Activated gamma-delta T cell treated with anti-CD3 and anti-CD28 coated beads, Interleukin-2, amount 50 U/mL, for 16 hours (primary cell): ENCODE measurements around the gene MROH8.

Experiments used
- DNase-seq: peaks from one replicate; pipeline ENCODE4 v3.0.0-alpha.2; 2020; ENCODE audit warnings: low read depth

Gene MROH8

DNA sequence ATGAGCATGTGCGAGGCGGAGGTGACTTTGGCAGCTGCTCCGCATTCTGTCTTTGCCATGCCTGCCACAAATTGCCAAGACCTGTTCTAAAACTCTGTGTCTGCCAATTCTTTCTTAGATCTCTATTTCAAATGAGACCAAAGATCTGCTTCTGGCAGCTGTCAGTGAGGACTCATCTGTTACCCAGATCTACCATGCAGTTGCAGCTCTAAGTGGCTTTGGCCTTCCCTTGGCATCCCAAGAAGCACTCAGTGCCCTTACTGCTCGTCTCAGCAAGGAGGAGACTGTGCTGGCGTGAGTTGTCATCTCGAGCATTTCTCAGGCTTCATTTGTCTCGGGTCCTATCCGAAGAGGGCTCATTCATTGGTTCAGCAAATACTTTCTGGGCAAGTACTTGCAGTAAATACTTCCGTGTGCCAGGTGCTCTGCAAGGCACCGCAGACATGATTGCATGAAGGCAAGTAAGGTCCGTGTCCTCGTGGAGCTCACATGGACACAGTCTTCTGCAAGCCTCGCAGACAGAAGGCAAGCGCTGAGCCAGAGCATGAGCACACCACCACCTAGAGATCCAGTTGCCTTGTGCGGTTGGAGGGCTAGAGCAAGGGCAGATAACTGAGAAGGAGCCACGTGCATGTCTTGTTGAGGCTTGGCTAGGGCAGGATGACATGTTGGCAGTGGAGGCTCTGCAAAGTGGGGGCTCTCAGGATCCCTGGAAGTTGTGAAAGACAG is 19.7 kb upstream of the MROH8 start:
- DNase-seq: no peak

DNA sequence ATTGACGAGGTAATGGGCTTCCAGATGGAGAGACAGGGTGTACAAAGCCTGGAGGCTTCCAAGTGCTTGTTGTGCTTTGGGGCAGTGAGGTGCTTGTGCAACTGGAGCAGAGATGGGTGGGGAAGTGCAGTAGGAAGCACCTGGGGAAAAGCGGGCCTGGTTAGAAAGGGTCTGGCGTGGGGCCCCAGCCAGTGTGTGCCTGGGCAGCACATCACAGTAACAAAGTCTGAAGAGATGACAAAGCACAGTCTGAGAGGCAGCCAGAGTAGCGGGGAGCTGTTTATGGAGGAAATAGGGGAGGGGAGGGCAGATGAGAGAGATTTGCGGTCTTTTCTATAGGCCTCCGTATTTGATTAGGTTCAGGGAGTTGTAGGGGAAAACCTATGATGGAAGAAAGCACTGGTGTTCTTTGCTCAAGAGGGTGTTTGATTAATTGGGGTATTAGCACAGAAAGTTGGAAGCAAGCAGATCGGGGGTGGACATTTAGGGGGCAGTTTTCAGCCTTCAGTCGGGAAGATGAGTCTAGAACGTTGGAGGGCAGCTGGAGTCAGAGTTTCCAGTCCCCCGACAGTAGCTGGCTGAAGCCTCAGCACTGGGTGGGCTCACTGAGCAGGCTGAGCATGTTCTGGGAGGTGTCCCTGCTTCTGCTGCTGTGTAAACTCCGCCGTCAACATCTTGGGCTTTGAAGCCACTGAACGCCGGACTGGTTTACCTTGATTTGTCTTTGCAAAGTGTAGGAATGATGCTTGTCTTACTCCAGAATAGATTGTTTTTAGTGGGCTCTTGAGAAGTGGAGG is 15.5 kb upstream of the MROH8 start:
- no peak for DNase-seq

DNA sequence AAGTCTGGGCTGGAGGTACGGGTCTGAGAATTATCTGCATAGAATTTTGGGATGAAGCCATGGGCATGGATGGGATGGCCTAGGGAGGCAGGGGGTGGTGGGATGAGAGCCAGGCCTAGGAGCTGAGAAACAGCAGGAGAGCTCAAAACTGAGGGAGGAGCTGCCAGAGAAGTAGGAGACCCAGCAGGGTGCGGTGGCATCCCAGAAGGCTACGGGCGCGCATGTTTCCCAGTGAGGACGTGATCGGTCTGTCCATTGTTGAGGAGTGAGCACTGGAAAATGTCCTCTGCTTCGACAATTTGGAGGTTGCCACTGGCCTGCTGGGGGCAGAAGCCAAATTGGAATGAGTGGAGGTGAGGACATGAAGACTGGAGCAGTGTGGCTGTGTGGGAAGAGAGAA is 14.5 kb upstream of the MROH8 start:
- DNase-seq: no peak

DNA sequence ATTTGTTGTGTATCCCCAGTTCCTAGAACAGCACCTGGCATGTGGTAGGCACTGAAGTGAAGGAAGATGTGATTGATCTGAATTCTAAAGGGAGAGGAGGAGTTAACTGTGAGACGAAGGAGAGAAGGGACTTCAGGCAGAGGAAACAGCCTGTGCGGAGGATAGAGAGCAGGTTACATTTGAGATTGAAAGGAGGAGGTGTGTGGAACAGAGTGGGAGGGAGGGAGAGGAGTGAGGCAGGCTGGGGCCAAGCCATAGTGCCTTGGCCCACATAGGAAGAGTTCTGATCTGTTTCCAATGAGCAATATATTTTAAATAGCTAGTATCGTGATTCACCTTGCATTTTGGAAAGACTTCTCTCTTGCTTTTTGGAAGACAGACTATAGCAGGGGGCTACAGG is 13.9 kb upstream of the MROH8 start:
- DNase-seq: no peak

DNA sequence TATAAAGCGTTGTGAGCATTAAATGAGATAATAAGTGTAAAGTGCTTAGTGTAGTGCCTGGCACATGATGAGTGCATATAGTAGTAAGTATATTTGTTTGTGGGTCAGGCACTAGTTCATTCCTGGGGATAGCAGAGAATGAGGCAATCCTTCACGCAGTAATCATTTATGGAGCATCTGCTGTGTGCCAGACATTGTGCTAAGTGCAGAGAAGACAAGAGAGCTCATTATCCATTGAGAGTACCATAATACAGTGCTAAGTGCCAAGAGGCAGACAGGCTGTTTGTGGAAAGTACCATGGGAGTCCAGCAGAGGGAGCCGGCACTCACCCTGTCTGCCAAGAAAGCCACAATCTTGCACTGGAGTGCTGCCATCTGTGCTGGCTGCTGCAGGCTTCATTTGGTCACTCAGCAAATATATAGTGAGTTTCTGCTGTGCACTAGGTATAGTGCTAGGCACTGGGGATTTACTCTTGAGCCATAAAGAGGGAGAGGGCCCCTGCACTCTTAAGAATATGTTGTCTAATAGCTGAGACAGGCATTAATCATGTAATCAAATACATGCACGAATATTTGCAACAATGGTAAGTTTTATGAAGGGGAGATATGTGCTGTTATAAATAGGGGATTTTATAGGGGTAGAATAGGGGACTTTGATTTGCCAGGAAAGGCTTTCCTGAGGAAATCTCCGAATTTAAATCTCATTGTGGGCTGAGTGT is 12.9 kb upstream of the MROH8 start:
- DNase-seq: peak; percentile 58

DNA sequence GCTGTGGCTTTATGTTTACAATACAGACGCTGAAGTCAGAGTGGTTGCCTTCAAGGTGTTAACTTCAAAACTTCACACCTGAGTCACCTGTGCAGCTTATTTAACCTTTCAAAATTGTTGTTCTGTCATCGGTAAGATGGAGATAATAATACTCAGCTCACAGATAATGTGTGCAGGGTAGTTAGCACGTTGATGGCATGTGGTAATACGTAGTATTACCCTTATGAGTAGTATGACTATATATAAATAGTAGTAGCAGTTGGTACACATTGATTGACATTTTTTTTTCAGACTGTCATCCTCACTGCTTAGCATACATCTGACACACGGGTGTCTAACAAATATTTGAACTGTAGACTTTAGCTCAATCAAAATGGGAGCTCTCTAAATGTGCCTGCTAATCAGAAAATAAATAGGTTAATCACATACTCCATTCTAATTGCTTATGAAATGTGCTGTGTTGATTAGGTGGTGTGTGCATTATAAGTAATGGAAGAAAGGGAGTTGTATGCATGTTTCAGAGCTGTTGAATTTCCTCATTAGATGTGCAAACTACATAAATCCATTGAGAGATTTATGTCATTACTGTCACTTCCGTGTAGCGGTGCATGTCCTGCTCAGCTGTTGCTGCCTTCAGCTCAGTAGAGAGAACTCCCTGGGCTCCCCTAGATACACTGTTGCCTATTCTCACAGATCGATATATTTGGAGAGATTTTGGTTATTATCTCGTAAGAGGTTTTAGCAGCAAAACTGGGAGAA is 11.2 kb upstream of the MROH8 start:
- no peak for DNase-seq

DNA sequence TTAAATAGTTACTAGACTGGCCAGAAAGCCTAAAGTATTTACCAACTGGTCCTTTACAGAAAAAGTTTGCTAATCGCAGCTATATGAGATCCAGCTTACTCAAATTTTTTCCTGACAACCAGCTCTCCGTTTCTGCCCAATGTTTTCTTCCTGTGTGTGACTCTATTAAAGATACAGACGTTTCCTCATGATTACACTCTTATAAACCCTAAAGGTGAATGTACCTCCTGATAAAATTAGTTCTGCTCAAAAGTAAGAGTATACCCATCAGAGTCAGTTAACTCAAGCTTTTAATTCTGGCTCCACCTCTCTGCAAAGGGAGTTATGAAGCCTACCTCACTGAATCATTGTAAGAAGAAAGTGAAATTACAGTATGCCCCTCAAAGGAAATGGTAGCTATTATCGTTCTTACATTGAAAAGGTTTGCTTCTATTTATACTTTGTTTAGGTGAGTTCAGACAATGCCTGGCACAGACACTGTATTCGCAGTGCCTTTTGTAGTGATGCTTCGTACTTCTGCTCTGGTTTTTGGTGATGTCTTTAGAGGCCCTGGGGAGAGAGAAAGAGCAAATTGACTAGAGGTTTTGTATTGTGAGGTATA is 10.2 kb upstream of the MROH8 start:
- no peak for DNase-seq

DNA sequence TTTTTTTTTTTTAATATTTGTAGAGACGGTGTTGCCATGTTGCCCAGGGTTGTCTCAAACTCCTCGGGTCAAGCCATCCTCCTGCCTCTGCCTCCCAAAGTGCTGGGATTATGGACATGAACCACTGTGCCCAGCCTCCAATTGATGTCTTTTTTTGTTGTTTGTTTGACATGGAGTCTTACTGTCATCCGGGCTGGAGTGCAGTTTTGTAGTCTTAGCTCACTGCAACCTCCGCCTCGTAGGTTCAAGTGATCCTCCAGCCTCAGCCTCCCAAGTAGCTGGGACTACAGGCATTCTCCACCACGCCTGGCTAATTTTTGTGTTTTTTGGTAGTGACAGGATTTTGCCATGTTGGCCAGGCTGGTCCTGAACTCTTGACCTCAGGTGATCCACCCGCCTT is 9.4 kb upstream of the MROH8 start:
- no peak for DNase-seq

DNA sequence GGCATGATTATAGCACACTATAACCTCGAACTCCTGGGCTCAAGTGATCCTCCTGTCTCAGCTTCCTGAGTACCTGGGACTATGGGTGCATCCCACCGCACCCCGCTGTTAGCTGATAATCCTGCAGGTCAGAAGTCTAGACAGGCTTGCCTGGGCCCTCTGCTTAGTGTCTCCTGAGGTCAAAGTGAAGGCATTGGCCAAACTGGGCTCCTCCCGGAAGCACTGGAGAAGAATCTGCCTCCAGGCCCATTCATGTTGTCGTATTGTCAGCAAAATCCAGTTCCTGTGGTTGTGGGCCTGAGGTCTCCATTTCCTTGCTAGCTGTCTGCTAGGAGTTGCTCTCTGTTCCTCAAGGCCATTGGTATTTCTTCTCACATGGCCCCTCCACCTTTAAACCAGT is 6.3 kb upstream of the MROH8 start:
- DNase-seq: no peak

DNA sequence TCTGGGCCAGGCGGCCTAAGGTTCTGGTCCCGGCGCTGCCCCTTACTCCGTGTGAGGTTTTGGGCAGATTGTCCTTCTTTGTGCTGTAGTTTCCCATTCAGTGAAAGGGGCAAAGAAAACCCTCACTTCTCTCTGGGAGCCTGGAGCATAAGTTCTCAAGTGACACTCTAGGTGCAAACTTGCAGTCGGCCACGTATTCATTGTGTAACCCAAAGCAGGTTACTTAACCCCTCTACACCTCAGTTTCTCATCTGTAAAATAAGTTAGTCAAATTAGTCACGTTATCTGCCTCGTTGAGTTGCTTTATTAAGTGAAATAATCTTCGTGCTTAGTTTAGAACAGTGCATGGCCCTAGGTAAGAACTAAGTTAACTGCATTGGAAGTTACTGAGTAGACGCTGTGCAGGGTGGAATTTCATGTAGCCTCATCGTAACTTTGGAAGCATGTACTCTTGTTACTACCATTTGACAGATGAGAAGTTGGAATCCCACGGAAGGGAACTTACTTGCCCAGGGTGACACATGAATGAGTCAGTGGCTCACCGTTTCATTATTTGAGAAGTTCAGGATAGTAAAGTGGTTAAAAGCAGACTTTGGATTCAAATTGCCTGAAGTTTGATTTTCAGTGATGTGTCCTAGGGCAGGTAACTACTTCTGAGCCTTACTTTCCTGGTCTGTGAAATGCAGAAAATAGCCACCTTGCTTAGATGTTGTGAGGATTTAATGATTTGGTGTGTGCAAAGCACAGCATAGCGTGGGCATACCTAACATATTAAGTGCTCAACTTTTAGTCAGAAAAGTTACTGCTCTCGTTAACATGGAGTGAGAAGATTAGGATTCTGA is 556 bp upstream of the MROH8 start:
- DNase-seq: no peak

DNA sequence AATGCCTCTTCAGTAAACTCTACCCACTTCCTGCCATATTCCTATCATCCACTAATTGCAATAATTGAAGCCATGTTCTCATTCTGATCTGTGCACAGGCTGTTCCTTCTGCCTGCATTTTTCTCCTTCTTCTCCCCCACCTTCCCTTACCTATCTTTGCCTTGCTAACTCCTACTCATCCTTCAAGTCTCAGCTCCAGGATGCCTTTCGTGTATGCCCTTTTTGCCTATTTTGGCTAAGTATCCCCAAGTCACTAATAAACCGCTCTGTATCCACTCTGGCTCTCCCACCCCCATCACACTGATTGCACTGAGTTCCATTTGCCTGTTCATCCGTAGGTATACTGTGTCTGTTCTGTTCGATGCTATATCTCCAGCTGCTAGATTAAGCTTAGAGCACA is 6.5 kb downstream of the MROH8 start:
- no peak for DNase-seq

DNA sequence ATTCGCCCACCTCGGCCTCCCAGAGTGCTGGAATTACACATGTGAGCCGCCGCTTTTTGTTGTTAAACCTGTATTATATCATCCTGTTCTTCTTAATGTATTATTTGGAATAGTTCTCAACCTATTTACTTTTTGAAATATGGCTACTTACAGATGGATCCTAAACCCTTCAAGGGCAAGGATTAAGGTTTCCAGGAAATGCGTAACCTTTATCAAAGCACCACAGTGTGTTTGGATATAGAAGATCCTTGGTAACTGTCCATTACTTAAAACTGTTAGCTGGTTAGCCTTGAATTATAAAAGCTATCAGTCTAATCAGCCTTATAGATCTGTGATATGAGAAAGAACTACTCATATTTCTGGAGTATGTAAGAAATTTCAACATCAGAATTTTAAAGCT is 12.5 kb downstream of the MROH8 start:
- no peak for DNase-seq

DNA sequence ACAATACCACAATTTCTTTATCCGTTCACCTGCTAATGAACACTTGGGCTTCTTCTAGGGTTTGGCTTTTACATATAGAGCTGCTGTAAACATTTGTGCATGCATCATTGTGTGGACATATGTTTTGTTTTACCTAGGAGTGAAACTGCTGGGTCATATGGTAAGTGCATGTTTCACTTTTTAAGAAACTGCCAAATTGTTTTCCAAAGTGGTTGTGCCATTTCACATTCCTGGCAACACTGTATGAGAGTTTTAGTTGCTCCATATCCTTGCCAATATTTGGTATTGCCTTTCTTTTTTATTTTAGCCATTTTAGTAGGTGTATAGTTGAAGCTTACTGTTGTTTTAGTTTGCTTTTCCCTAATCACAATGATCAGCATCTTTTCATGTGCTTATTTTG is 14.3 kb downstream of the MROH8 start:
- no peak for DNase-seq

DNA sequence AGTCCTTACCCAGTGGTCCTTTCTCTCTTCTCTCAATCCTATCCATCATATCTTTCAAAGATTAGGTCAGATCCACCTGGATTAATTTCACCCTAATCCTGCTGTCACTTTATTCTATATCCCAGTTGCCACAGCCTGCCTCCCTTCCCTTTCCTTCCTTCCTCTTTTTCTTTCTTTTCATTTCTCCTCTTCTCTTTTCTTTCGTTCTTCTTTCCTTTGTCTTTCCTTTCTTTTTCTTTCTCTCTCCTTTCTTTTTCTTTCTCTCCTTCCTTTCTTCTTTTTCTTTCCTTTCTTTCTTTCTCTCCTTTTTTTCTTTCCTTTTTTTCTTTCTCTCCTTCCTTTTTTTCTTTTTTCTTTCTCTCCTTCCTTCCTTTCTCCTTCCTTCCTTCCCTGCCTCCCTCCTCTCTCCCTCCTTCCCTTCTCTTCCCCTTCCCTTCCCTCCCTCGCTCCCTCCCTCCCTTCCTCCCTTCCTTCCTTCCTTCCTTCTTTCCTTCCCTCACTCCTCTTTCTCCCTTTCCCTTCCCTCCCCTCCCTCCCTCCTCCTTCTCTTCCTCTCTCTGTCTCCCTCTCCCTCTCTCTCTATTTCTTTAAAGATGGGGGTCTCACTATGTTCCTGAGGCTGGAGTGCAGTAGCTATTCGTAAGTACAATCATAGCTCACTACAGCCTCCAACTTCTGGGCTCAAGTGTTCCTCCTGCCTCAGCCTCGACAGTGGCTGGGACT is 15.4 kb downstream of the MROH8 start:
- no peak for DNase-seq

DNA sequence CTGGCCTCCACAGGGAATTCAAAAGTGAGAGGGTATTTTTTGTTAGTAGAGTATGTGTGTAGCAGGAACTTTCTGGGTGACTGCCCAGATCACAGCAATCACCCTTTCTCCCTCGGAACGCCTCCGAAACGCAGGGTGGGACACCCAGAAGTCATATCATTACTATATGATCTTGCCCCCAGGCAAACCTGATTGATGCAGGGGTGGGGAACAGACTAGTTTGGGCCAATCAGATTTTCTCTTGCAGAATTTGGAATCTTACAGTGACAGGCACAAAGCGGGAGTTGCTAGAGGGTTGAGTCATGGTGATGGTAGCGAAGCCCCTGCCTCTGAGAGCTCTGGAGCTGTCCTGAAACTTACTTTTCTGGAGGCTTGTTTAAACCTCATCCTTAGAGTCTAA is 16.7 kb downstream of the MROH8 start:
- no peak for DNase-seq

DNA sequence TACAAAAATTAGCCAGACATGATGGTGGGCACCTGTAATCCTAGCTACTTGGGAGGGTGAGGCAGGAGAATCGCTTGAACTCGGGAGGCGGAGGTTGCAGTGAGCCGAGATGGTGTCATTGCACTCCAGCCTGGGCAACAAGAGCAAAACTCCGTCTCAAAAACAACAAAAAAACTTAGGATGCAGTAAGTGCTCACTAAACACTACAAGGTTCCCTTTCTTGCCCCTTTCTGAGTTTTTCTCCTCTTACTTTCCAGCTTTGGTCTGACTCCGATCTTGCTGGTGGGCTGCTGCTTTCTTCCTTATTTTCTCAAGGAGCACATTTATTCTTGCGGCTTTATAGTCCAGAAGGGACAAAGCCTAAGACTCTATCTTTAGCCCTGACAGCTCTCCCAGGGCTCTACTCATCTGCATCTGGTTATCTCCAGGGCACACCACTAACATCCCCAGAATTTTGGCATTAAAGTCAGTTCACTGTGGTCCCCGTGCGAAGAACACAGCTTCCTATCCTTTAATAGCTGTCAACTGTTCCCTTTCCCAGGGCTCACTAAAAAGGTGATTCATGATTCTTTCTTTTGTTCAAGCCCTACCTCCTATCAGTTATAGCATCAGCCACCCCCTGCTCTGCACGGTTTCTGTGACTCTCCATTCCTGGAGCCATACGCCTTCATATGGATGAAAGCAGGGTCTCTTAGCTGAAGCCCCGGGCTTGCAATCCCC is 17.4 kb downstream of the MROH8 start:
- no peak for DNase-seq

DNA sequence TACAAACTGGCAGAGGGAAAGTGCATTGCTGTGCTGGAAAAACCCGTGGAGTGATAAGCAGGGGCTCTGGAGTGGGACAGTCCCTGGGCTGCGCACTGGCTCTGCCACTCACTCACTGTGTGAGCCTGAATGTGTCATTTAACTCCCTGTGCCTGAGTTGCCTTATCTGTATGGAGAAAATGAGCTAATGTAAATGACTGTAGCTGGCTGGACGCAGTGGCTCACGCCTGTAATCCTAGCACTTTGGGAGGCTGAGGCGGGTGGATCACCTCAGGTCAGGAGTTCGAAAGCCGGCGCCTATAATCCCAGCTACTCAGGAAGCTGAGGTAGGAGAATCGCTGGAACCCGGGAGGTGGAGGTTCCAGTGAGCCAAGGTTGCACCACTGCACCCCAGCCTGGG is 18.7 kb downstream of the MROH8 start:
- DNase-seq: no peak

DNA sequence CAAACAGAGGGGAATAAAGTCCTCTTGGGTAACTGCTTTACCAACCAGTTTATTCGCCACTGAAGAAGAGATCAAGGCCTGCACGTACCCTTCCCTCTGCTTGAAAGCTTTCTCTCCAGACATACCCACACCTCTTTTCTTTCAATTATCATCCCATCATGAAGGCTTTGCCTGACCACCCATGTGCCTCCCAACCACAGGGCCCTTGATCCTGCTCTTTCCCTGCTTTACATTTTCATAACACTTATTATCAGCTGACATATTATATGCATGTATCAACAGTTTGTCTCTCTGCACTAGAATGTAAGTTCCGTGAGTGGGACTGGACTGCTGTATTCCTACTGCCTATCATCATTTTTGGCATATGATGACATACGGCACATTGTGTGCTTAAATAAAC is 21.1 kb downstream of the MROH8 start:
- no peak for DNase-seq

DNA sequence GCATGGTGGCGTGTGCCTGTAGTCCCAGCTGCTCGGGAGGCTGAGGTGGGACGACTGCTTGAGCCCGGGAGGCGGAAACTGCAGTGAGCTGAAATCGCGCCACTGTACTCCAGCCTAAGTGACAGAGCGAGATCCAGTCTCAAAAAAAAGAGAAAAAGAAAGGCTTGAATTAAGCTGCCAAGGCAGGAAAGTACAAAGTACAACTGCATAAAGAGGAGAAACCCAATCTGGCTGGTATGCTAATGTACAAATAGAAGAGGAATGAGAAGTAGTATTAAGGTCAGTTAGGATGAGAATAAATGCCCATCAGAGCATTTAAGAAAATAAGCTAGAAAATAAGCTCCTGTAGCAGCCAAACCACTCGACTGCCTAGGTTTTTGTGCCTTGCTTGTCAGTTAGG is 23.4 kb downstream of the MROH8 start:
- DNase-seq: no peak
